HT-29 (cell line): ENCODE results near the gene GDI2. TPM values are rescaled to one million over a fixed set of nuclear protein-coding genes. Genes with fewer than 3 reads are reported as not detected.

Source experiments
- DNase-seq: peaks from one replicate; pipeline ENCODE4 v3.0.0-alpha.2; 2015; ENCODE audit warnings: low spot score
- total RNA-seq: library from RNA; depleted of rRNA; stranded (reverse); fragments of >200 nt; shearing (Covaris generic); gene quantifications from 2 replicates; pipeline ENCODE4 v1.2.3, GENCODE V29; 2014; rRNA removed

The GDI2 gene
- total RNA-seq, 1 experiment from 2014 or later = 185 TPM

DNA sequence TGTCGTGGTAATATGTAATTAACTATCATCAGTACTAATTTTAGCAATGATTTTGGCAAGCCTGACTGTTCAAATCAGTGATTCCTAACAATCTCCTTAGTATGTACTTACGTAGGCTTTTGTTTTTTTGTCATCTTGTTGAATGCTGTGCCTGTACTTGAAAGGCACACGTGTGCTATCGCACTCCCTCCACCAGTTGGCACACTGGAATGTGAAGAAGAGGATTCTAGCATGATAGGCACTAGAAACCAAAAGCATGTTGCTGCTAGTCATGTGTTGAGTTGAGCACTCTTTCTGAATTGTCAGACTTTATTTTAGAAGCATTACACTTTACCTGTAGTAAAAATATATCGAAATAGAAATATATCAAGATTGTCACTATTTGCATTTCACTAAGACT is 69.5 kb downstream of the GDI2 start:
- no peak for DNase-seq

DNA sequence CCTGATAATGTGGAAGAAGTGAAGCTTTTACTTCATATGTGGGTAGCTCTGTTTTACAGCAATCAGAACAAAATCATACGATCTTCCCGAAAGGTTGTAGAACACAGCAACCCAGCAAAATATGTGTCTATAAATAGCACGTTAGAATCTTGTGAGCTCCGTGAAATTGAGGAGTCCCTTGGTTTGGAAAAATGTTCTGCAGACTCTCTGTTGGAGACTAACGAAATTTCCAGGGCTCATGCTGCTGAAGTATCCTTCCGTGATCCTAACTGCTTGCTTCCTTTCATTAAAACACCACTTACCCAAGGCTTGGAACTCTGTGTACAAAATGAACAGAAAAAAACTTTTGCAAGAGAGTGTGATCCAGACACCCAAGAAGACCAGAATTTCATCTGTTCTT is 71.1 kb downstream of the GDI2 start:
- no peak for DNase-seq

DNA sequence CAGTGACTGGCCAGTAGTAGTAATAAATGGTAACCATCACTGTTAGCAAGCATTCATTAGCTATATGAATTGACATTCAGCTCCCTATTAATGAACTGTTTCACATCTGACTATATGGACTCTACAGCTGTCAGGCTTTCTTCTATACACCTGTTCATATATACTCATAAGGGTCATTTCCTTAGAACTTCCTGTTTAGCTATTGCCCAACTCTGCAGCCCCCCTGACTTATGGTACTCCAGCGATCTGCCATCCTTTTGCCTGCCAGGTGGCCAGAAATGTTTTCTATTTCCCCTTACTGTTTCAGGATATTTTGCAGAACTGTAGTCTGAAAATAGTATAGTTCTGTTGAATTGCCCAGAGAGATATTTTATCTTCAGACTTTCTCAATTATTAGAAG is 72.0 kb downstream of the GDI2 start:
- DNase-seq = no peak

DNA sequence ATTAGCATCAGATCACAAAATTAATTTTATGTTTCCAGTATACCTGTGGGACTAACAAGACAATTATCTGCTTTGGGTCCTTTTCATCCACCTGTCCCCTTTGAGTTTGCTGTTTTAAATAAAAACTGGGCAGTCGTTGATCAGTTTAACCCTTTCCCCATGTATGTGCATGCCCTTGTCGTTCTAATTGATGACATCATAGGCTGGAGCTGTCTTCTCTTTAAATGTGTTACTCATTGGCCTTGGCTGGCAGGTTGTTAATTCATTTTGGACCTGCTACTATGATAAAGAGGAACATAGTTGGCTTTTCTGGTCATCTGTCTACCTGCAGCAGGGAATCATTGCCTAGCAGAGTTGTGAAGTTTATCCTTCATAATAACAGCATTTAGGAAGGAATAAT is 74.8 kb downstream of the GDI2 start:
- DNase-seq = no peak

DNA sequence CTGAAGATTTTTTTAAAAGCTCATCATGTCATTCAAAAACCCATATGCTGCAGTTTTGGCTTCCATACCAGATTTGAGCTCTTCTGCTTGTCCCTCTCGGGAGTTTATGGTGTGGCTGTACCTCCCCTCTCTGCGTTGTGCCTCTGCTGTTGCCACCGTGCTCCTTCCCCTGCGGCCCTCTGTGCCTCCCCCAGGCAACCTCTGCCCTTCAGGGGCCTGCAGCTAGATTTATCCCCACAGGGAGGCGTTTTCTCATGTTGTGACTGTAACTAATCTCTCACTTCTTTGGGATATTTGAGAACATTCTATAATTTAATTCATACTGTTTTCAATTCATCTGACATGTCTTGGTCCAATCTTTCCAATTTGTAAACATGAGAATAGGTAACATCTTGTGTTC is 75.9 kb downstream of the GDI2 start:
- DNase-seq = no peak

DNA sequence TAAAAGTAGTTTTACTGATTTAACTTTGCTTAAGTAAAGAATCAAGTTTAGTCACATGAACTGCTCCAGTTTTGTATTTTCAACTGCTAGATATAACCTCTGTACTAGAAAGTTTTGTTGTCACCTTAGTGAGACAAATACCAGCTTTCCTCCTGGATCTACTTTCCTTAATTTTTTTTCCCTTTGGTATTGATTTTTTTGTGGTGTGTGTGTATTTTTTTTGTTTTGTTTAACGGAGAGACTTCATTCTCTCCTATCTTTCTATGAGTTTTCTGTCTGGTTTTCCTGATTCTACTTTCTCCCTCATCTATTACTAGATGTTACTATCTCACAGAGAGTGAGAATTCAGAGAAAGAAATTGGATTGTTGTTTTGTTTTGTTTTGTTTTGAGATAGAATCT is 76.6 kb downstream of the GDI2 start:
- DNase-seq = no peak

DNA sequence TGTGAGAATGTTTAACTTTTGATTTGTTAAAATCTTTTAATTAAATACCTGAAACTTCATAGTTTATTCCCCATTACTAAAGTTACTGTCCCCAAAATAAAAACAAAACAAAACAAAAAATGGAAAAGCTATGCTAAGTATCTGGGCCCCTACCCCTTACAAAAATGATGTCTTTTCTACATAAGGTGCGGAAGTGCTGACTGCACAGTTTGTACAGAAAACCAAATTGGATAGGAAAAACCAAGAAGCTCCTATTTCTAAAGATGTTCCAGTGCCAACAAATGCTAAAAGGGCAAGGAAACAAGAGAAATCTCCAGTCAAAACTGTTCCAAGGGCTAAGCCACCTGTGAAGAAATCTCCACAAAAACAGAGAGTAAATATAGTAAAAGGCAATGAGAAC is 78.1 kb downstream of the GDI2 start:
- DNase-seq = no peak

DNA sequence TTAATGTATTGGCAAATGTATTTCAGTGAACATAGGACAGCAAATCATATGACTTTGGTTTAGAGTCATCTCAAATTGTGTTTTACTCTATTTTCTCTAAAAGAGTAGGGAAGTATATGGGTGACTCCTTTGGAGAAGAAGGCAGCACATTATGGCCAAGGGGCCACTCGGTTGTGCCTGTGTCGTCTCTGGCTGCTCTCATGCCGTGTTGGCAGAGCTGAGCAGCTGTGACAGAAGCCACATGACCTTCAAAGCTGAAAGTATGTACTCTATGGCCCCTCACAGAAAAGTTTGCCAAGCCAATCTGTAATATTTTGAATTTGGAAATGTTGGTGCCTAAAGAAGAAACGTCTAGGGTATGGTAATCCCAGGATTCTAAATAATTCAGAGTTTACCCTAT is 81.1 kb downstream of the GDI2 start:
- DNase-seq = no peak

DNA sequence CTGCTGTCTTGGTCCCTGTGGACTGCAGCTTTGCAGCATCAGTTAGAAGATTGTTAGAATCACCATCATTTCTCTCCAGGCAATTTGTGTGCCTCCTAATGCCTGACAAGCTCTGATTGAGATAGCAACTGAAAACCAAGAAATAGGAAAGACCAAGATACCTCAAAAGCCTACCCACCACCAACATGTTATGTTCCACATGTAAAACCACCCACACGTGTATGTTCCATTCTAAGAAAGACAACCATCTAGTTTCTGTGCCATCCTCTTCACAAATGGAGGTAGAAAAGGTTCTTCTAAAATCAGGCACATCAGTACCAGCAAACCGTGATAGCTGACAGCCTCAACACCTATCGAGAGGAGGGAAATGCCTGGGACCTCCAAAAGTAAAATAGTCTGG is 81.7 kb downstream of the GDI2 start:
- DNase-seq = no peak

DNA sequence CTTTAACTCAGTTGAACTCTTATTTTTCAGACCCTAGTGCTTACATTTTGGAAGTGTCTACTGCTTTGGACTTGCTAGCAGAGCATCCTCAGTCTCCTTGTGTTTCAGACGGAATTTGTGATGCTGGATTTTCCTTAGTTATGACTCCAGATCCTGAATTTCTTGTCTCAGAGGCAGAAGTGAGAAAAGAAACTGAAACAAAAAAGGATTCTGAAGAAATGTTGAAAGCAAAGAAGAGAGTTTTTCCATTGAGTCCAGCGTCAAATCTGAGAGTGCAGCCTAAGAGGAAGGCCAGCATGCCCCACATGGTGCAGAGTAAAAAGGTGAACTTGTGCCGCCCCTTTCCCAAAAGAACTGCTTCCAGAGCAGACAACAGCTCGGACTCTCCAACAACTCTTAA is 82.5 kb downstream of the GDI2 start:
- no peak for DNase-seq

DNA sequence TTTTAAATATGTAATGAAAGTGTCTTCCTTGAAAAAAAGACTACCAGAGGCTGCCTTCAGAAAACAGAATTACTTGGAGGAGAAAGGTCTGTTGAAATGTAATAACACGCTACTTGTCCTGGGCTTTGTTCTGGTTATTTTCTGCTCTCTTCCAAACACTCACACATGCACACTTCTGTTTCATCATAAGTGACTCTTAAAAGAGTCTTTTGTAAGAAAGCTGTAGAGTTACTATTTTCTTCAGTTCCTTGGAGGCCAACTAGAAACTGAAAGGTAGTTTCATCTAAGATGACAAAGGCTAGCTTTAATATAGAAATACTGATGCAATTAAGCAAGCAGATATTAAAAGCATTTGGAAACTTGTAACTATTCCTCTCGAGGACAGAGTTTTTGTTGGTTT is 89.5 kb downstream of the GDI2 start:
- DNase-seq = no peak

DNA sequence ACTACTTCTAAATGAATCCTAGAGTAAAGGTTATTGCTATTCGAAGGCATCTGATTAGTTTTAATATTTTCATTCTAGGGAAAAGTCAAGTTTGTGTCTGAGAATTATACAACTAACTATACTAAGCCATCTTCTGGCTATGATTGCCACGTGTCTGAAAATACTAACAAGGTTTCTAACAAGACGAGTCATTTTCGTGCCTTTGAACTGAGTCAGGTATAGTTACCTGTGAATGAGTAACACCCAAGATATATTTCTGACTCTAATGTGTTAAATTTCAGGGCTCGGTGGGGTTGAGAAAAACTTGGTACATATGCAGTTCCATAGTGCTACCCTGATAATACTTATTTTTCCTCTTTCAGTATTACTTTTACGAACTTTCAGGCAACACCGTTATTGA is 93.1 kb downstream of the GDI2 start:
- no peak for DNase-seq

DNA sequence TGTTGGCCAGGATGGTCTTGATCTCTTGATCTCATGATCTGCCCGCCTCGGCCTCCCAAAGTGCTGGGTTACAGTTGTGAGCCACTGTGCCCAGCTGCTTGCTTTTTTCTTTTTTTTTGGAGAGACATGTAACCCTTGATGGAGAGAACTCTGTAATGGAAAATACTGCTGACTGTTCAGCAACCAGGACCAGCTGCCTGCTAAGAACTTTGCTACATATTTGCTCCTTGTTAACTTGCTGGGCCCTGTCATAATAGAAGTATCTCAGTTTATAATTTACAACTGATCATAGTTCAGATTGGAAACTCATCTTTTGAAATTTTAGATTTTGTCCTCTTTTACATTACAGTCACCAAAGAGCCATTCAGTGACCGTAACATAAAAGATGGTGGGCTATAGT is 93.7 kb downstream of the GDI2 start:
- DNase-seq = no peak

Other genes with a start within 250 kb of the GDI2 start
- gene ASB13, start 146.8 kb downstream of the GDI2 start, total RNA-seq = 32.6 and 34.7 TPM in 2 replicates
- 49.7 and 67.4 TPM in 2 replicates for gene TASOR2, start 128.6 kb downstream of the GDI2 start, total RNA-seq
- gene ANKRD16, start 76.5 kb upstream of the GDI2 start, total RNA-seq = 8.7 and 12.7 TPM in 2 replicates
- gene FBH1, start 76.8 kb upstream of the GDI2 start, total RNA-seq = 63.0 and 85.9 TPM in 2 replicates
- gene IL15RA, start 164.1 kb upstream of the GDI2 start, total RNA-seq = 12.4 and 14.1 TPM in 2 replicates
- not detected in 2 replicates for gene IL2RA, start 248.9 kb upstream of the GDI2 start, total RNA-seq